ENCODE results near the gene CCDC85B.
A peak's percentile ranks its signal among the peaks of the same experiment; 100 is the strongest.
"Not testable (repeated sequence)": the region's sequence is repeated elsewhere in the genome, so short reads cannot be mapped to it uniquely, and the experiment has no call there.

The CCDC85B gene

GRCh38 chr11:65886826-65887722 is 3.4 kb upstream of the CCDC85B start:
- Histone ChIP-seq H3K36me3 (ENCODE audit: insufficient read depth, low read length) (peaks cover 36% of the 10 kb centered on the region; the same call in 1 of the 2 replicates), H3K27ac (no peak overlapping the region)
- TF ChIP-seq POLR2AphosphoS5 (IDR thresholded peaks at IDR 0.05; ENCODE audit: borderline replicate concordance, low read depth, low read length) (no peak), FOXP2 (optimal IDR thresholded peaks at IDR 0.05; ENCODE audit: control extremely low read depth, extremely low read length, insufficient read depth) (no peak), EZH2 (IDR thresholded peaks at IDR 0.05) (no peak)

GRCh38 chr11:65887723-65888162 is 2.7 kb upstream of the CCDC85B start:
- H3K36me3 ChIP-seq (ENCODE audit: insufficient read depth, low read length), result peaks cover 35% of the 10 kb centered on the region; the same call in 1 of the 2 replicates
- peak overlapping the region; percentile 100 for H3K4me3 ChIP-seq
- no peak overlapping the region for H3K27ac ChIP-seq
- no peak for TF ChIP-seq EZH2 (IDR thresholded peaks at IDR 0.05)
- peak overlapping the region; percentile 84 for H3K9ac ChIP-seq (ENCODE audit: insufficient read length)
- no peaks in the 10 kb centered on the region for H3K9me3 ChIP-seq (ENCODE audit: low read depth, low read length)
- no peak for DNase-seq (ENCODE audit: low read depth, low spot score)

More at GRCh38 chr11:65886826-65887722, 3.4 kb upstream of the CCDC85B start:
- H3K9ac ChIP-seq (ENCODE audit: insufficient read length), result no peak overlapping the region
- DNase-seq (ENCODE audit: low read depth, low spot score), result no peak
- no peaks in the 10 kb centered on the region for H3K9me3 ChIP-seq (ENCODE audit: low read depth, low read length)
- peak overlapping the region; percentile 100 for H3K4me3 ChIP-seq

GRCh38 chr11:65888163-65888814 is 2.2 kb upstream of the CCDC85B start, which contains the start of gene FIBP:
FIBP (minus strand) TSS chr11:65888471; CDS start chr11:65888418, 53 bp downstream.
- peak; percentile 67 for DNase-seq (ENCODE audit: low read depth, low spot score)
- peak within 1 kb of the TSS; percentile 100 for H3K4me3 ChIP-seq
- TF ChIP-seq POLR2AphosphoS5 (IDR thresholded peaks at IDR 0.05; ENCODE audit: borderline replicate concordance, low read depth, low read length) (peak; percentile 97), EZH2 (IDR thresholded peaks at IDR 0.05) (no peak), FOXP2 (optimal IDR thresholded peaks at IDR 0.05; ENCODE audit: control extremely low read depth, extremely low read length, insufficient read depth) (no peak)

GRCh38 chr11:65891219-65892136 is 1.0 kb downstream of the CCDC85B start:
- Histone ChIP-seq H3K9me3 (ENCODE audit: low read depth, low read length) (no peaks in the 10 kb centered on the region), H3K36me3 (ENCODE audit: insufficient read depth, low read length) (peaks cover 2% of the 10 kb centered on the region; the same call in 1 of the 2 replicates), H3K27ac (0 out of 2 replicates have a peak overlapping the region, but pooled peaks have one; percentile 42), H3K4me3 (peak overlapping the region; percentile 95), H3K9ac (ENCODE audit: insufficient read length) (peak overlapping the region; percentile 88)
- DNase-seq (ENCODE audit: low read depth, low spot score), result no peak
- TF ChIP-seq POLR2AphosphoS5 (IDR thresholded peaks at IDR 0.05; ENCODE audit: borderline replicate concordance, low read depth, low read length) (0 out of 2 replicates have a peak, but pooled peaks have one; percentile 15), FOXP2 (optimal IDR thresholded peaks at IDR 0.05; ENCODE audit: control extremely low read depth, extremely low read length, insufficient read depth) (no peak)

More at GRCh38 chr11:65888163-65888814, 2.2 kb upstream of the CCDC85B start, which contains the start of gene FIBP:
- H3K36me3 ChIP-seq (ENCODE audit: insufficient read depth, low read length), result peaks cover 29% of the 10 kb centered on the region; the same call in 1 of the 2 replicates
- H3K9ac ChIP-seq (ENCODE audit: insufficient read length), result peak within 1 kb of the TSS; percentile 84
- H3K9me3 ChIP-seq (ENCODE audit: low read depth, low read length), result no peaks in the 10 kb centered on the region
- peak within 1 kb of the TSS; percentile 1; the same call in 1 of the 2 replicates for H3K27ac ChIP-seq

- H3K27ac ChIP-seq; DNase-seq (ENCODE audit: low read depth, low spot score); H3K36me3 ChIP-seq (ENCODE audit: insufficient read depth, low read length); H3K9me3 ChIP-seq (ENCODE audit: low read depth, low read length): not testable (repeated sequence)
- Histone ChIP-seq H3K4me3 (peak overlapping the region; percentile 95), H3K9ac (ENCODE audit: insufficient read length) (peak overlapping the region; percentile 88)
Measured at GRCh38 chr11:65892137-65892540, 1.7 kb downstream of the CCDC85B start.

GRCh38 chr11:65892661-65893317 is 2.3 kb downstream of the CCDC85B start:
- Histone ChIP-seq H3K9ac (ENCODE audit: insufficient read length) (no peak overlapping the region), H3K27ac (no peak overlapping the region), H3K36me3 (ENCODE audit: insufficient read depth, low read length) (no peaks in the 10 kb centered on the region), H3K9me3 (ENCODE audit: low read depth, low read length) (no peaks in the 10 kb centered on the region), H3K4me3 (peak overlapping the region; percentile 52)
- DNase-seq (ENCODE audit: low read depth, low spot score), result no peak
- TF ChIP-seq POLR2AphosphoS5 (IDR thresholded peaks at IDR 0.05; ENCODE audit: borderline replicate concordance, low read depth, low read length) (no peak; the same call in 1 of the 2 replicates), EZH2 (IDR thresholded peaks at IDR 0.05) (no peak), FOXP2 (optimal IDR thresholded peaks at IDR 0.05; ENCODE audit: control extremely low read depth, extremely low read length, insufficient read depth) (no peak)

- Histone ChIP-seq H3K27ac (0 out of 2 replicates have a peak overlapping the region, but pooled peaks have one; percentile 67), H3K9me3 (ENCODE audit: low read depth, low read length) (no peaks in the 10 kb centered on the region), H3K4me3 (no peak overlapping the region), H3K9ac (ENCODE audit: insufficient read length) (no peak overlapping the region), H3K36me3 (ENCODE audit: insufficient read depth, low read length) (no peaks in the 10 kb centered on the region)
- DNase-seq (ENCODE audit: low read depth, low spot score), result no peak
- TF ChIP-seq FOXP2 (optimal IDR thresholded peaks at IDR 0.05; ENCODE audit: control extremely low read depth, extremely low read length, insufficient read depth), result no peak
- TF ChIP-seq EZH2 (IDR thresholded peaks at IDR 0.05), result no peak
- TF ChIP-seq POLR2AphosphoS5 (IDR thresholded peaks at IDR 0.05; ENCODE audit: borderline replicate concordance, low read depth, low read length), result no peak
Measured at GRCh38 chr11:65894034-65894591, 3.6 kb downstream of the CCDC85B start.

Data from SK-N-MC (cell line).